HG03103 (cell line): ENCODE measurements around the gene SHISAL1.

ENCODE experiments used
- ATAC-seq: cut with Tn5 transposase; IDR thresholded peaks from one replicate; pipeline ENCODE4 v1.9.1; 2021; ENCODE audit warnings: low read depth; ENCODE audit not compliant: unreplicated experiment

The SHISAL1 gene

DNA sequence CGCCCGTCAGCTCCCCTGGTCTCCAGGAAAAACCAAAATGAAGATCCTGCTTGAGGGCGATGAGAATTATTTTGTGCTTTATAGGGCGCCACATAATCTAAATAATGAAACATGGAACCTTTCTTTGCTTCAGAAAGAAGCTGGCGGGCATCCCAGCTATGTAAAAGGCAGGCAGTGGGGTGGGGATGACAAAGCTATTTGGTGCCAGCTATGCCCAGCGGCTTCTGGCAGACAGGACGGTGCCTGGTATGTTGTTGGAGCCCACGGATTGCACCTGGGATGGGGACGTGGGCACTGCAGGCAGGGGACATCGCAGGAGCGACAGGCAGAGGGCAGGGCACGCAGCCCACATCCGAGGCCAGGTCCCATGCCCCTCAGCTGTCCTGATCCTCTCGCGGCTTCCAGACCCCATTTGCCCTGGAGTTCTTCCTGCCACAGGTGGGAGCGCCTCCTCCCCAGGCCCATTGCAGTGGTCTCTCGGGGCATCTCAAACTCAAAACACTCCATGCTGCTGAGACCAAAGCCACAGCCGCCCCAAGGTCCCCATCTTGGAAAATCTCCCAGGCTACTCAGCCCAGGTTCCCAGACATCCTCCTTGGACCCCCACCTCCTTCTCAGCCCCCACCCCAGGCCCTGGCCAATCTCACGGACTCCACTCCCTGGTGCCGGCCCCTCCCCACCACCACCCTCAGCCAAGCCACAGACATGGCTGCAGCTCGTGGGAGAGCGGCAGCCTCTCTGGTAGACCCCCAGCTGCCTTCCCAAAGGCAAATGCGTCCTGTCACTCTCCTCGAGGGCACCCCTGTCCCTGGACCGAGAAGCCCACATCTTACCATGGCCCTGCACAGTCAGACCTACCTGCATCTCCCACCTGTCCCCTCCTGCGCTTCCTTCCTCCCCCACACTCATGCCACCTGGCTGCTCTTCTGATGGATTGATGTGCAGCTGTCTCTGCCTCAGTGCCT, 45.7 kb downstream of the SHISAL1 start:
- no peak for ATAC-seq

DNA sequence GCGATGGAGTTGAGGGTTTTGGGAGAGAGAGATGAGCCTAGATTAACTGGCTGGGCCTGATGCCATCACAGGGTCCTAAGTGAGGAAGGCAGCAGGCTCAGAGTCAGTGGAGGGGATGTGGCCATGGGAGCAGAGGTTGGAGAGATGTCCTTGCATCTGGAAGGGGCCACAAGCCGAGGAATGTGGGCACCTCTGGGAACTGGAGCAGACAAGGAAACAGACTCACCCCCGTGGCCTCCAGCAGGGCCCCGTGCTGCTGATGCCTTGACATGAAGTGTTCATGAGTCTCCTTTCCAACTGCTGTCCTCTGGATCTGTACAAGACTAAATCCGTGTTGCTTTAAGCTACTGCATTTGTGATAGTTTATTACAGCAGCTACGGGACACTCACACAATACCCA, 49.2 kb downstream of the SHISAL1 start:
- no peak for ATAC-seq

DNA sequence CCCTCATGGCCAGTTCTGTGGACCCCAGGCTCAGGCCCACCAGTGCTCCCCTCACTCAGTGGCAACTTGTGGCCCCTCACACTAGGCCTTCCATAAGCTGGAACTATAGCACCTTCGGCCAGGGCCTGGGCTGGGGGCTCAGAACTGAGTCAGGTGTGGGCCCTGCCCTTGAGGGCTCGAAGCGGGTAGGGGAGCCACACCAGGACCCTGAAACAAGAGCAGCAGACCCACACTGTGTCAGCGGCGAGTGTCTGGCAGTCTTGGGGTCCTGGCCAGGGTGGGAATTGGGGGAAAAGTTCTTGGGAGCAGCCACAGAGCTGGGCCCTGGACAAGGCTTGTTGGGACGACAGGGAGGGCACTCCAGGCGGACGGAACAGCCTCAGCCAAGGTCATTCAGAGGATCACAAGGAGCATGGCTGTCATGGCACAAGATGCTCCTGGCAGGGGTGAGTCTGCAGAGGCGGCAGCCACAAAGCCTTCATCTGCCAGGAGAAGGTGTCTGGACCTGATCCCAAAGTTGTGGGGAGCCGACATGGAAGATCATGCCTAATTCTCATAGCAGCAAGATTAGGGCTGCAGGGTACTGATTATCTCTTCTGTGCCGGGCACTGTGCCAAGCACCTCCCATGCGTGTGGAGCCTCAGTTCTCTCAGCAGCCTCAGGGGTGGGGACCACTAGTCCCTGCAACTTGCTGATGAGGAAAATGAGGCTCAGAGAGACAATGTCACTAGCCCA, 50.7 kb downstream of the SHISAL1 start:
- no peak for ATAC-seq

DNA sequence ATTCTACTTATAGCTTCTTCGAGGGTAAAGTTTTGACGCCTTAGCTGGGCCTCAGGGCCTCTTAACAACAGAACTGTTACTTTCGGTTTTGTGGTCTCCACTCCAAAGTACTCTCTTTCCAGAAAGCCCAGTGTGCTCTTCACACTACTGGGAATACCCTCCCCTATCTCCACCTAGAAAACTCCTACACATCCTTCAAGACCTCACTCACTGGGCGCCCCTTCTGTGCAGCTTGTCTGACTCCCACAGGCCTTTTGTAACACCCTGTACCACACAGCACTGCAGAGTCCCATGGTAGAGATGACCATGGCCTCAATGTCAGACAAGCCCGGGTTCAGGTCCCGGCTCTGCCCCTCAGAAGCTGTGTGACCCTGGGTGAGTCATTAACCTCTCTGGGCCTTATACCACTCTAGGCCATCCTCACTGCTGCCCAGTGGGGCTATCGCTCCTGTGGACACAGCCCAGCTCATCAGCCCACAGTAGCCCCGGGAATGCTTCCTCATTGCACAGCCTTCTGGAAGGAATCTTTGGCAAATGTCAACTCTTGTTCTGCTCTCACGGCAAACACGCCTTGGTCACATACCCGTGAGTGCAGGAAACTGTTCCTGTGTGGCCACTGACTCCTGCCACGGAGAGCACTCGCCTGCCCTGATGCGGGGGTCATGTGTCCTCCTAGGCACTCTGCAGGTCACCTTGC, 51.4 kb downstream of the SHISAL1 start:
- no peak for ATAC-seq

DNA sequence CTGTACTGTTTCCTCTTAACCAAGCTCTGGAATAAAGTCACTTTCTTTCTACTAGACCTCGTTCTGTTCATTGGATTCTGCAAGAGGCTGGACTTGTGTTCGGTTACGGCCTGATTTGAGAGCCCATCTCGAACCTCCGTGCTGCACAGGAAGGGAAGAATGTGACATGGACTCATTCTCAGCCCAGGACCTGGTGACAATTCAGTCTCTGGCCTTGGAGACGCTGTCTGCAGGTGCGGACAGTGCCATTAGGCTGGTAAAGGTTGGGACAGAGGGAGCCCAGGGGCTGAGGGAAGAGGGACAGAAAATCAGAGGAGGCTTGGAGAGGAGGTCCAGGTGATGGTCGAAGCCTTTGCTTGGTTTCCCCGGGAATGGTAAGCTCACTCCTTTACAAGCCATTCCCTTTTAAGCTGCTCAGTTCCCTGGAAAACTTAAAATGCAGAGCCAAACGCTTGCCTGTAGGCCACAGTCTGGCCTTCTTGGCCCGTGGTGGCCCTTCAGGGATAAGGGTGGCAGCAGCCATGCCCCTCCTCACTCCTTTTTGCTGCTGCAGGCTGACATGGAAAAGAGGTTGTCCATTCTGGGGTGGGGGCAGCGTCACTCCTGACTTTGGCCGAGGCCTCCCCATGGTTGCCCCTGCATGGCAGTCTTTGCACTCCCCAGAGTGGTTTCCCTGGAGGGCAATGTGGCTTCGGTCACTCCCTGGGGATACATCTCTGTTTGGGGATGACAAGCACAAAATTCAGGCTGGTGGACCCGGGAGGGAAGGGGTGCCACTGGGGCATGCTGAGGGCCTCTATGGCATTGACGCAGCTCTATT, 52.3 kb downstream of the SHISAL1 start:
- ATAC-seq, result no peak

DNA sequence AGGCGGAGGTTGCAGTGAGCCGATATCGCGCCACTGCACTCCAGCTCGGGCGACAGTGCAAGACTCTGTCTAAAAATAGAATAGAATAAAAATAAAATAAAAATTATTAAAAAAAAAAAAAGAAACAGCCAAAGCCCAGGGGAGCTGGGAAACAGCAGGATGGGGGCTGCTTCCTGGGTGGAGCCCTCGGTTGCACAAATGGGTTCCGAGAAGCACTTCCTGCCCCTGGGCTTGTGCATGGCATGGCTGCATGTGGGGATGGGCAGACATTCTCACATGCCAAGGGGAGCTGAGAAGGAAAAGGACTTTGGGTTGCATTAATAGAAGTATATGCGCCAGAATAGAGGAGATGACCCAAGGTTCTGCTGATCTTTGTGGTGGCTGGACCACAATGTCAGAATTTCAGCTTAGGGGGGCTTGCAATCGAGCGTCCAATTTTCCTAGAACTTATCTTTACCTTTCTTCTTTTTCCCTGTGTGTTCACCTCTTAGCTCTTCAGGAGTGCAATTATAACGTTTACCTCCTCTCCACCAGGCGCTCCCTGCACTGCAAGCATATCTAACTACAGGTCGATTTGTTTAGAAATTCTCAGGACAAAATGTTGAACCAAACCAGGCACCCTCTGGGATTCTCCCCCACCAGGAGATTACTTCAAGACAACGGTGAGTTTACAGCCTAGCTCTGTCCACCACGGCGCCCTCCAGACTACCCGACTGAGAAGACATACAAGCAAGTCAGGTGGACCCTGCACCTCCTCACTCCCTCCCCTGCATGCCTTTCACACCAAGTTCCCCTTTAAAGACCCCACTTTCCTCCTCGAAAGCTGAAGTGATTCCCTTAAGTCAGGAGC, 53.2 kb downstream of the SHISAL1 start:
- ATAC-seq, result no peak

DNA sequence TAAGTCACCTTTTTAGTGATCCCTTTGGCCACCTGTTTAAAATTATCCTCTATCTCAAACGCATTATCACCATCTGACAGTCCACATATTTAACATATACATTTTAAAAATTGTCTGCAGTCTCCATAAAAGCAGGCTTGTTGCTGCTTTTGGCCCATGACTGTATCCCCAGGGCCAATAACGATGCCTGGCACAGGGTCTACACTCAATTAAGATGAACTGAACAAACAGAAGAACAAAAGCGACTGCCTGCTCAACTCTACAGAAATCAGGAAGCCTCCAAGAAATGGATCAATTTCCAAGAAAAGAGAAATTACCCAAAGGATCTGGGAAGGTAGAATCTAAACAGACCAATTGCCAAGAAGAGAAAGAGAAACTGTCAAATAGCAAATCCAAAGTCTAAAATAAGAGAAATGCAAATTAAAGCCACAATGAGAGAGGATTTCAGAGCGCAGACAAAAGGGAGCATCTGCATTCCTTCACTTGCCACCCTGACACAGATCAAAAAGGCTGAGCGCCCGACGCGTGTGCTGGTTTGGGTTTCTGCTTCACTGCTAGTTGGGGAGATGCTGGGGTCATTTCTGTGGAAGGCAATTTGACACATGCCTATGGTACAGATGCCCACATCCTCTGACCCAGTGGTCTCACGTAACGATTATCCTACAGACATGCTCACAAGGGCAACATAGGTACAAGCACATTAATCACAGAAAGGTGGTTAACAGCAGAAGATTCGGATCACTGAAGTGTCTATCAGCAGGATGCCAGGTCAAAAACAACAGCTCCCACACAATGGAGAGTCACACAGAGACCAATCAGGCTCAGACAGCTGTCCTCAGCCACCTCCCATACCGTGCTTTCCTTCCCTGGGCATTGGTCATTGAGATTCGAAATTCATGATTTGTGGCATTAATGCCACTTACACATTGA, 55.9 kb downstream of the SHISAL1 start:
- ATAC-seq, result no peak

DNA sequence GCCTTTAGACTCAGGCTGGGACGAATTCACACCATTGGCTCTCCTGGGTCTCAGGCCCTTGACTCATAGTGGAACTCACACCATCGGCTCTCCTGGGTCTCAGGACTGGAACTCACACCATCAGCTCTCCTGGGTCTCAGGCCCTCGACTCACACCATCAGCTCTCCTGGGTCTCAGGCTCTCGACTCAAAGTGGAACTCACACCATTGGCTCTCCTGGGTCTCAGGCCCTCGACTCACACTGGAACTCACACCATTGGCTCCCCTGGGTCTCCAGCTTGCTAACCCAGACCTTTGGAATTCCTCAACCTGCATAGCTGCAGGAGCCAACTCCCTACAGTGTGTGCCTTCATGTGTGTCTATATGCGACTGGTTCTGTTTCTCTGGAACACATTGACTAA, 56.7 kb downstream of the SHISAL1 start:
- ATAC-seq, result no peak

DNA sequence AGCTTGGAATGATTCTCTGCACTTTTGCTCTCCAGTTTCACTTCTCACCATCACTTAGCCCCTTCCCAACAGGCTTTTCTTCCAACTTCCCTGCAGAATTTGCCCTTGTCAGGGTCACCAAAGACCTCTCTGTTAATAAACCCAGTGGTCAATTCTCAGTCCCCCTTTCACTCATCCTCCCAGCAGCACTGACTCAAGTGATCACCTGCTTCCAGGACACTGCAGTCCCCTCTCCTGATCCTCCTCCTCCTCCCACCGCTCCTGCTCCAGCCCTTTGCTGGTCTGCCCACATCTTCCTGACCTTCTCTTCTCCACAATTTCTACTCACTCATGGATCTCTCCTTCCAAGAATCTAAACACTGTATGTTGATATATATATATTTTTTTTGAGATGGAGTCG, 57.9 kb downstream of the SHISAL1 start:
- ATAC-seq, result no peak

DNA sequence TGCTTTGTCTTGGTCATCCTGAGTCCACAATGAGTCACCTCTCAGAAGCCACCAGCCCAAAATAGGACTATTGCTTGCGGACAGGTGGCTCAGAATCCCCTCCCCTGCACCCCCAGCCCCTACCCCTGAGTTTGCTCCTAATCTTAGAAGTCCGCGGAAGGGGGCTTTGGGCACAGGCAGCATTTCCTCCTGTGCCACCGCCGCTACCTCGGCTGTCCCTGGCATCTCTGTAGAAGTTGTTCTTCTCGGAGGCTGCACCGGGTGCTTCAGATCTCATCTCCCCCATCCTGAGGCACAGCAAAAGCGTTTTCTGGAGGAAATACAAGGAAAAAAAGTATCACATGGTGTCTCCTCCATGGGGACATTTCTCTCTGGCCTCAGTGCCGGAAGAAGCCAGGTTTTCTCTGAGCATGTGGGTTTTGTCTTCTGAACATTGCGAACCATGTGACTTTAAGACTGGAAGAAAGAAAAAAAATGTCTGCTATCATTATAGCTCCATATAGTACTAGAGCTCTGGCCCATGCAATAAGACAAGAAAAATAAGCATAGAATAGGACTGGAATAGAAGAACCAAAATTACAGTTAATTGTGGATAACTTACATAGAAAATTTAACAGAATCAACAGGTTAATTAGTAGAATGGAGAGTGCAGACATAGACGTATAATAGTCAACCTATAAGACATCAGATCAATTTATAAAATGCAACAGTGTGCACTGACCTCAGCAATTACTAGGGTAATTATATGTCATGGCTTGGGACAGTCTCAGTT, 63.2 kb downstream of the SHISAL1 start:
- ATAC-seq, result no peak

DNA sequence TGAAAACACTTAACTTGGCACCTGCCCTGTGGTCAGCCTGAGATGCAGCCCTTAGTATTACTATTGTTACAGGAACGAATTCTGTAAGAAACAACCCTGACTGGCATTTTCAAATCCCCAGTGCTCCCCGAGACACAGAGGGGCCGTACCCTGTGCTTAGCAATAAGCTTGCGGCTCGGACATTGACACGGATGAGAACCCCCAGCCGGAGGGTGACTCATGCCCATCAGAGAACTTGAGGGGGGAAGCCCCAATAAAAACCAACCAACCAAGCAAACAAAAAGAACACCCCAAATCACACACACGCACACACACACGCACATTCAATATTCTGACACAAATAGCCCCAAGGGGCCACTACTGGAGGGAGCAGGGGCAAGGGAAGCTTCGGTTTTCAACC, 63.8 kb downstream of the SHISAL1 start:
- ATAC-seq, result no peak

DNA sequence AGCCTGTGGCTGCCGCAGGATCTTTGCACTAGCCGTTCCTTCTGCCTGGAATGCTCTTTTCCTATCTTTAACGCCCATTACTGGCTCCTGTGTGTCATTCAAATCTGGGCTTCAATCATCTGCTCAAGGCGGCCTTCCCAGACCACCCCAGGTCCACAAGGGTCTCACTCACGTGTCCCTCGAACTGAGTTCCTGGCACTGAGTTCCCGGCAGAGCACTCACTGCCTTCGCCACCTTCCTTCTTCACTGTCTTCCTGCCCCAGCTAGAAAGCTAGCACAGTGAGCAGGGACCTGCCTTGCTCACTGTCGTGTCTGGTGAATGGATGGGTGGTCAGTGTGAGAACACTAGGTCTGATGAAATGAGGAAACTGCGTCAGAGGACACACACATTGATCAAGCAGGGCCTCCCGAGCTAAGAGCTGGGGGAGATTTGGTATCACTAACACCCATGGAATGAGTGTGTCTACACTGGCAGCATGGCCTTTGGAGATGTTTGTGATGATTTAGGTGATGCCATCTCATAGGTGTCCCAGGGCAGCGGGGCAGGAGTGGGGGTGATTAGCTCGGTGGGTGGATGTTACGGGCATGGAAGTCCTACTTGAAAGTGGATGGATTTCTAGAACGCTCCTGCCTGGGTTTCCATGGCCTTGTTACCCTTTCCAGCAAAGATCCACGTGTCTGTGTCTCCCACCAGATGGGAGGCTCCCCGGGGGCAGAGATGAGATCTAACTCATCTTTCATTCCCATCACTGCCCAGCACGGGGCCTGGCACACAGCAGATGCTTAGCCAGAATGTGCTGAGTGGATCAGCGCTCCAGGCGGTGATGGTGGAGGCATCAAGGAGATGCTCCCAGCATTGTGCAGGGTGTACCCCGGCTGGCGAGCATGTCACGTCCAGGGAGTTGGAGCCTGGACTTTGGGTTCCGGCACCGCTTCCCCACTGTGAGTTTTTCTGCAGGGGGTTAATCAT, 64.5 kb downstream of the SHISAL1 start:
- no peak for ATAC-seq

DNA sequence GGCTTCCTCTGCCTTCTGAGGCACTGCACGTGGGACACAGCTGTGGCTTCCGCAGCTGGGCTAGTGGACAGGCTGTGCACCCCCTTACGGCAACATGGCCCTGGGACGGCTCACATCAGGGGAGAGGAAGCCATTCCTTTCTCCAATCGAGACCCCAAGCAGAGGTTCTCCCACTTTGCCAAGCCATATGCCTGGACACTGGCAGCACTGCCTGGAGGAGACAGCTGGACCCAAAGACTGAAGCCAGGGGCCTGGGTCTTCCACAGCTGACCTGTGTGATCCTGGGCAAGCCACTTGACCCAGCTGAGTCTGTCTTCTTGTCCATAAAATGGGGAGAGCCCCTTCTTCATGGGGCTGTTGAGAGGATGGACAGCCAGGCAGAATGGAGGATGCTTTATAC, 65.4 kb downstream of the SHISAL1 start:
- no peak for ATAC-seq

DNA sequence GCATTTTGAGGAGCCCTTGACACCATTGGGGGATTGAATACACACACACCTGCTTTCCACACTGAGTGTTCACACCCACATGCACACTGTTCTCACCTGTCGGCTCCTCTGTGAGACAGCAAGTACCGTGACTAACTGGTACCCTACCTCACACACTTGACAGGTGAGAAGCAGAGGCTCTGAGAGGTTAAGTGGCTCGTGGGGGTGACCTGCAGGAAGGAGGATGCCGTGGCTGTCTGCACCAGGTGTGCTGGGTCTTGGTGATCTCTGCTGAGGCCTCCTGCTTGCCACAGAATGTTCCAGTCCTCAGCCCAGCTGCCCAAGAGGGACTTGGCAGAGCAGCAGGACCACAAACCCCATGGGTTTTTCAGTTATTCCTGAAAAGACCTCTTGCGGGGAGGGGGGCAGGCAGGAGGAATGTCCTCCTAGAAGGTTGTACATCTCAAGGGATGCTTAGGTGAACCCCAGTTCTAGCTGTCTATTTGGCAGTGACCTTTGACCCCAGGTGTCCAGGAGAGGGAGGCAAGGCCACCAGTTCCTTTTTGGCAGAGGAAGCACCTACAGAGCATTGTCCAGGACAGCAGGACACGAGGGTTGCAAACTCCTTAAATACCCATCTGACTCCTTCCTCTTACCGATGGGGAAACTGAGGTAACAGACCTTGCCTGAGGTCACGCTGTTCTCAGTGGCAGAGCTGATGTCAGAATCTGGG, 66.0 kb downstream of the SHISAL1 start:
- ATAC-seq, result no peak

DNA sequence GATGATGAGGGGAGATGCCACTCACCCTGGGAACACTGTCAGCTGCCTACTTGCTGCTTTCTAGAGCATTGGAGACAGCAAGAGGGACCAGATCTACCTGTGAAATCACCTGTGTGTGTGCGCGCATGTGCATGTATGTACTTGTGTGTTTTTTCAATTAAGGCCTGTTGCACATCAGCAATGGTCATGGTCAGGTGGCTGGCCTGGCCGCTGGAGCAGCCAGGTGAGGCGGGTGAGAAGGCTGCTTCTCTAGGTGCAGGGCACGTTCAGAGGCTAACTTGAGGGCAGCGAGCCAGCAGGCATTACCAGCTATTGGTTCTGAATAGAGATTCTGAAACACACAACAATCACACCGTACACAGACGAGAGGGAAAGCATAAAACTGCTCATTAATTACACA, 66.9 kb downstream of the SHISAL1 start:
- no peak for ATAC-seq

DNA sequence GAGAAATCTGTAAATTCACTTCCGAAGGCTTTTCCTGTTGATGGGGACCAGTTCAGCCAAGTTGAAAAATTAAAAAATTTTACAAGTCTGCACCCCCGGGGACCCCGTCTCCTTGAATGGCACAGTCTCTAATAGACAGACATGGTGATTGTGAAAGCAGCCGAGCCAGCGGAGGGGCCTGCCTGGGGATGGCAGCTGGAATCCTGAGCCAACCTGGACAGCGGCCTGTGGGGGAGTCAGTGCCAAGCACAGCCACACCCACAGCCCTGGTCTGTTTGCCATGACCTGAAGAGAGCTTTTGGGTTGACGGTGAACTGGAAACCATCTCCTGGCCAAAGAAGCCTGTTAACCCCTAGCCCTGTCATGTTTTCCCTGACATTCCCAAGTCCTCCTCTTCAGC, 67.3 kb downstream of the SHISAL1 start:
- no peak for ATAC-seq
